Occipital lobe (tissue), 2 donors: ENCODE results near the gene HMGN1. TPM values are rescaled to one million over a fixed set of nuclear protein-coding genes. Genes with fewer than 3 reads are reported as not detected.
"Not testable (repeated sequence)": the region's sequence is repeated elsewhere in the genome, so short reads cannot be mapped to it uniquely, and the experiment has no call there.

ENCODE experiments used
- DNase-seq: peaks from one replicate; lab custom pipeline; 2025; lab: John Stamatoyannopoulos, UW
- total RNA-seq: library from RNA; depleted of rRNA; stranded (reverse); fragments of >200 nt; gene quantifications from one replicate; pipeline ENCODE4 v1.2.3, GENCODE V29; 2014

Gene HMGN1
- 139 TPM for total RNA-seq

- peak; percentile 92 for DNase-seq
Observed at GRCh38 chr21:39348355-39349210, at the start of gene HMGN1. Gene HMGN1 (minus strand): TSS chr21:39349088. CDS start chr21:39348917, 171 bp downstream.

GRCh38 chr21:39397646-39398385 is 48.9 kb upstream of the HMGN1 start:
- no peak for DNase-seq

GRCh38 chr21:39392981-39393380 is 44.1 kb upstream of the HMGN1 start:
- DNase-seq, result no peak

GRCh38 chr21:39390212-39390765 is 41.4 kb upstream of the HMGN1 start:
- no peak for DNase-seq

GRCh38 chr21:39388811-39389155 is 39.9 kb upstream of the HMGN1 start:
- no peak for DNase-seq

GRCh38 chr21:39388038-39388810 is 39.3 kb upstream of the HMGN1 start:
- peak; percentile 79 for DNase-seq

GRCh38 chr21:39387461-39388037 is 38.7 kb upstream of the HMGN1 start:
- peak; percentile 80 for DNase-seq

GRCh38 chr21:39386899-39387298 is 38.0 kb upstream of the HMGN1 start:
- DNase-seq, result no peak

GRCh38 chr21:39386194-39386593 is 37.3 kb upstream of the HMGN1 start:
- peak; percentile 14 for DNase-seq

- peak; percentile 74 for DNase-seq
Observed at GRCh38 chr21:39385299-39386145, 36.6 kb upstream of the HMGN1 start.

GRCh38 chr21:39384674-39385298 is 35.9 kb upstream of the HMGN1 start:
- DNase-seq, result no peak

- DNase-seq, result not testable (repeated sequence)
Observed at GRCh38 chr21:39382096-39382495, 33.2 kb upstream of the HMGN1 start.

GRCh38 chr21:39381009-39381408 is 32.1 kb upstream of the HMGN1 start:
- DNase-seq, result no peak

GRCh38 chr21:39379986-39380891 is 31.4 kb upstream of the HMGN1 start:
- peak; percentile 93 for DNase-seq

- no peak for DNase-seq
Observed at GRCh38 chr21:39377444-39378050, 28.7 kb upstream of the HMGN1 start.

- no peak for DNase-seq
Observed at GRCh38 chr21:39375446-39375845, 26.6 kb upstream of the HMGN1 start.

GRCh38 chr21:39374046-39374445 is 25.2 kb upstream of the HMGN1 start:
- no peak for DNase-seq

- no peak for DNase-seq
Observed at GRCh38 chr21:39373634-39374033, 24.7 kb upstream of the HMGN1 start.
